Large intestine (tissue), 3 donors: ENCODE data around the gene GJA9. TPM values are rescaled to one million over a fixed set of nuclear protein-coding genes. Genes with fewer than 3 reads are reported as not detected.

Source experiments
- DNase-seq, 2 donors: peaks; one replicate each; pipeline versions ENCODE4 v3.0.0 to v3.0.0-alpha.2; 2013
- H3K27ac ChIP-seq: one replicate; pipeline ENCODE4 v1.5.1; 2013; ENCODE audit warnings: low read length
- H3K27me3 ChIP-seq: 2 replicates; pipeline ENCODE4 v1.6.1; 2013; ENCODE audit warnings: low read length; ENCODE audit not compliant: control insufficient read depth, insufficient read depth
- H3K36me3 ChIP-seq: 2 replicates; pipeline ENCODE4 v1.6.1; 2013; ENCODE audit warnings: low read length; ENCODE audit not compliant: control insufficient read depth, insufficient read depth
- H3K4me1 ChIP-seq: one replicate; pipeline ENCODE4 v1.6.1; 2013; ENCODE audit warnings: low read length; ENCODE audit not compliant: control insufficient read depth, insufficient read depth
- H3K4me3 ChIP-seq: one replicate; pipeline ENCODE4 v1.5.1; 2013; ENCODE audit warnings: low read length
- H3K9me3 ChIP-seq: one replicate; pipeline ENCODE4 v1.6.1; 2013; ENCODE audit warnings: mild to moderate bottlenecking, low read depth, low read length, moderate library complexity; ENCODE audit not compliant: control insufficient read depth
- WGBS: methylation state at CpG from one replicate; pipeline ENCODE4 v1.1.5; 2013; ENCODE audit warnings: low lambda C conversion rate; ENCODE audit not compliant: insufficient coverage; 5-methylcytosine and 5-hydroxymethylcytosine counted together
- polyA plus RNA-seq: library from polyadenylated mRNA; unstranded; fragments of 120-200 nt; gene quantifications from one replicate; pipeline ENCODE4 v1.2.1, GENCODE V29; 2013

The GJA9 gene
- polyA plus RNA-seq, 1 donor = 0.42 TPM

DNA sequence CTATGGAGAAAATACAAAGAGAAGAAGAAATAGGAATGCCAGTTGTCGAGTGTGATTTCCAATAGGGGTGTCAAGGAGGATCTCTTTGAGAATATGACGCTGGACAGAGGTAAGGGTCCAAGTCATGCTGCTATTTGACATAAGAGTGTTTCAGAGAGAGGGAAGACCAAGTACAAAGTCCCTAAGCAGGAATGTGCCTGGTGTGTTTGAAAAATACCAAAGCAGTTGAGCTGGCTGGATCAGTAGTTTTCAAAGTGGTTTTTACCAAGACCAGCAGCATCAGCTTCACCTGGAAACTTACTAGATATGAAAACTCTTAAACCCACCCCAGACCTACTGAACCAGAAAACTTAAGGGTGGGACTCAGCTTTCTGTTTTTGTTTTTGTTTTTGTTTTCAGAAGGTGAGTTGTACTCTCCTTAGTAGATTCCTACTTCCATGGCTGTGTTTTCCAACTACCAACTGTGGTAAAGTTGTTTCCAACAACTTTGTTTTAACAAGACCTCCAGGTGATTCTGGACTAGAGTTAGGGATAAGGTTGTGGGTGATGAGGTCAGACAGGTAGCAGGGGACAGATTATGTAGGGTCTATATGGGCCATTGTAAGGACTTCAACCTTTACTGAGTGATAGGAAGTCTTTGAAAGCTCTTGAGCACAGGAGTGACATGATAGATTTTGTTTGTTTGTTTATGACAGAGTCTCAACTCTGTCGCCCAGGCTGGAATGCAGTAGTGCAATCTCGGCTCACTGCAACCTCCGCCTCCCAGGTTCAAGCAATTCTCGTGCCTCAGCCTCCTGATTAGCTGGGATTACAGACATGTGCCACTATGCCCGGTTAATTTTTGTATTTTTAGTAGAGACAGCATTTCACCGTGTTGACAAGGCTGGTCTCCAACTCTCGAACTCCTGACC lies 7.3 kb upstream of the GJA9 start:
- H3K36me3 ChIP-seq = no peaks in the 10 kb centered on the region
- H3K27me3 ChIP-seq = no peaks in the 10 kb centered on the region
- no peak overlapping the region for H3K4me3 ChIP-seq
- H3K27ac ChIP-seq = no peak overlapping the region
- DNase-seq = no peak
- no peaks in the 10 kb centered on the region for H3K4me1 ChIP-seq
- no peaks in the 10 kb centered on the region for H3K9me3 ChIP-seq
- WGBS = 89% methylated on average over 3 of the region's 9 CpGs

DNA sequence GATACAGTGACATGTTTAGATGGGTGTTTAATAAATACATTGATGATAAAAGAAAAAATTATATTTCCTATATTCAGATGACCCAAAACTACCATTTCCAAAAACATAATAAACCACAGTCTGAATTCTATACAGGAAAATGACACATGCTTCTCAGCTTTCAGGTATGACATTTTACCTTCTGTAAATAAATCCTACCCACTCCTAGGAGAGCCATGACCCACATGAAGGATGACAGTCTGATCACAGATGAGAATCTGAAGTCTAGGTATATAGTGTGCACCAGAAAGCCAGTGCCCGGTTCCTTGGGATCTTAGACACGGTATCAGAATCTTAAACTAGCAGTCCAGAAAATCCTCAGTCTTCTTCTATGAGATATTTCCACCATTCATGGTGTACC lies 3.7 kb upstream of the GJA9 start:
- H3K4me1 ChIP-seq = no peaks in the 10 kb centered on the region
- no CpG with 5 or more reads among the region's 2 CpGs for WGBS
- DNase-seq = no peak

DNA sequence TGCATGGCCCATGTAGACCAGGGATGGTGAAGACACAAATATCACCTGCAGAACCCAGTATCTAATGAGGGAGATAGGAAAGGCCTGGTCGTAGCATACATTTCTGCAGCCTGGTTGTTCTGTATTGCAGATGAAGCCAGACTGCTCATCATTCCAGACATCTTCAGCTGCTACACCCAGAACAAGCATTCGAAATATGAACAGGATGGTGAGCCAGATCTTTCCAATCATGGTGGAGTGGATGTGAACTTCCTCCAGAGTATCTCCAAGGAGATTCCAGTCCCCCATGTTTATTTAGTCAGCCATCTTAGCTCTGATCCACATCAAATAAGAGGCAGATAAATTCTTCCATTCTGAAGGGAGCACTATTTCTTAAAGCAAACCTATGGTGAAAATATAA lies 5.6 kb downstream of the GJA9 start:
- no CpG with 5 or more reads among the region's 2 CpGs for WGBS
- no peak overlapping the region for H3K27ac ChIP-seq
- no peaks in the 10 kb centered on the region for H3K9me3 ChIP-seq
- no peak overlapping the region for H3K4me3 ChIP-seq
- H3K27me3 ChIP-seq = no peaks in the 10 kb centered on the region
- no peaks in the 10 kb centered on the region for H3K4me1 ChIP-seq
- no peaks in the 10 kb centered on the region for H3K36me3 ChIP-seq
- DNase-seq = no peak

More for the DNA sequence above, 3.7 kb upstream of the GJA9 start:
- Histone ChIP-seq H3K36me3 (no peaks in the 10 kb centered on the region), H3K27ac (no peak overlapping the region), H3K4me3 (no peak overlapping the region), H3K9me3 (no peaks in the 10 kb centered on the region), H3K27me3 (no peaks in the 10 kb centered on the region)

DNA sequence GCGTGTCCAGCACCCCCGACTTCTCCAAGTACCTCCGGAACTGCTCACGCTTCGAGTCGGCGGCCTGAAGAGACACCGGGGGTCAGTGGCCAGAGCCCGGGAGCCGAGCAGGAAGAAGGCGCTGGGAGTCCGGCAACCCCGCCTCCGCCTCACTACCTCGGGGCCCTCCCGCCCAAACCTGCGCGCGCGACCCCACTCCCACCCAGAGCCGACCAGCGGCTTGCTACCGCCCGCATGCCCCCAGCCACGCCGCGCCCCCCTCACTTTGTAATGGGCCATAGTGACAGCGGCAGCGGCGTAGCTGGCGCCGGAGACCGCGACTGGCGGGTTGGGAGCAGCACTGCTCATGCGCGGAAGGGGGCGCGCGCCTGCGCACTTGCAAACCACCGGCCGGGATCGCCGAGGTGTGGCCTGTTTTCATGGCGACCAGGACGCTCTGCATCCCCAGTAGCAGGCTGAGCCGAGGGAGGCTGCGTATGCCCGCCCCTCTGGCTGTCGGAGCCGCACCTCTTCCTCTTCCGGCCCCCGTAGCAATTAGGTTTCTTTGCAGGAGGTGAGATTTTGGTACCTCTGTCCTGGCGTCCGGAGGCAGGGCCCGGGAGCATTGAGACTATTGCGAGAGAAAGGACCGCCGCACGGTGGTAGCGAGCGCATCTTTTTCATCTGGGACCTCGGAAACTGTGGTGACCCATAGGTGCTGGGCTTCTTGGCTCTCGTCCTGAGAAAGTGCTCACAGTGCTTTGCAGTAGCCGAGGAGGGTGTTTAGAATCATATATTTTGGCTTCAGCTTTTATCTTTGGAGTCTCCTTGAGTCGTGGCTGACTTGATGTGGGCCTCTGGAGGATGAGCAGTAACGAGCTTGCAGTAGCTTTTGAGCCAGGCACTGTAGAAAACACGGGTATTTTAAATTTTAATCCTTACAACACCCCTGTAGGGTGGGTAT lies 8.1 kb downstream of the GJA9 start, which contains the start of gene MYCBP:
TSS of gene MYCBP (minus strand) at position 322 of the 943 bp plus-strand sequence. CDS start at position 279, 43 bp downstream.
- peak; percentile 96 to 97 for DNase-seq
- no CpG with 5 or more reads among the region's 69 CpGs for WGBS
- Histone ChIP-seq H3K4me1 (no peaks in the 10 kb centered on the region), H3K36me3 (no peaks in the 10 kb centered on the region), H3K27me3 (no peaks in the 10 kb centered on the region), H3K4me3 (peak within 1 kb of the TSS; percentile 92), H3K9me3 (no peaks in the 10 kb centered on the region), H3K27ac (peak within 1 kb of the TSS; percentile 46)

GRCh38 chr1:38872401-38873026 lies 8.9 kb downstream of the GJA9 start:
- no peaks in the 10 kb centered on the region for H3K4me1 ChIP-seq
- no peaks in the 10 kb centered on the region for H3K27me3 ChIP-seq
- no peaks in the 10 kb centered on the region for H3K9me3 ChIP-seq
- DNase-seq = peak in 1 of 2 donors; percentile 25
- no peaks in the 10 kb centered on the region for H3K36me3 ChIP-seq
- no peak overlapping the region for H3K27ac ChIP-seq
- WGBS = no CpG with 5 or more reads among the region's 25 CpGs
- peak overlapping the region; percentile 92 for H3K4me3 ChIP-seq

DNA sequence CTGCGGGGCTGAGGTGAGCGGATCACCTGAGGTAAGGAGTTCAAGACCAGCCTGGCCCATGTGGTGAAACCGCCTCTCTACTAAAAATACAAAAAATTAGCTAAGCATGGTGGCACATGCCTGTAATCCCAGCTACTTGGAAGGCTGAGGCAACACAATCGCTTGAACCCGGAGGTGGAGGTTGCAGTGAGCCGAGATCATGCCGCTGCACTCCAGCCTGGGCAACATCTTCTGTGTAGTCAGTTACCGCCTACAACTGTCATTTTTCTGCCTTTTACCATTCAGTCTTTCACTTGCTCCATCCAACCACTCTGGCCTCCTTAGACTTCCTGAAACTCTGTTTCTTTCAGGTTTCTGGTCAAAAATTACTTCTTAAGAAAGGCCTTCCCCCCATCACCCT lies 10.4 kb downstream of the GJA9 start:
- Histone ChIP-seq H3K9me3 (no peaks in the 10 kb centered on the region), H3K27ac (no peak overlapping the region), H3K36me3 (peaks cover 3% of the 10 kb centered on the region), H3K4me3 (no peak overlapping the region), H3K4me1 (no peaks in the 10 kb centered on the region), H3K27me3 (no peaks in the 10 kb centered on the region)
- no peak for DNase-seq
- WGBS = 67% methylated on average over 1 of the region's 8 CpGs

DNA sequence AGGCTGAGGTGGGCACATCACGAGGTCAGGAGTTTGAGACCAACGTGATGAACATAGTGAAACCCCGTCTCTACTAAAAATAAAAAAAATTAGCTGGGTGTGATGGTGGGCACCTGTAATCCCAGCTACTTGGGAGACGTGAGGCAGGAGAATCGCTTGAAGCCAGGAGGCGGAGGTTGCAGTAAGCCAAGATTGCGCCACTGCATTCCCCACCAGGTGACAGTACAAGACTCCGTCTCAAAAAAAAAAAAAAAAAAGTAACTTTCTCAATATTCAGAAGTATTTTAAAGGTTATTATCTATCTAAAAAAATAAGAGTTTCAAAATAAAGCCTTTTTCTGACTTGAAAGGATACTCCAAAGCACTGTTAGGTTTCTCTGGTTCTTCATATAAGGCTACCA lies 14.2 kb downstream of the GJA9 start:
- H3K27me3 ChIP-seq = no peaks in the 10 kb centered on the region
- 60% methylated on average over 1 of the region's 8 CpGs for WGBS
- no peaks in the 10 kb centered on the region for H3K4me1 ChIP-seq
- peaks cover 8% of the 10 kb centered on the region for H3K36me3 ChIP-seq
- H3K4me3 ChIP-seq = no peak overlapping the region
- no peak for DNase-seq
- H3K9me3 ChIP-seq = no peaks in the 10 kb centered on the region
- no peak overlapping the region for H3K27ac ChIP-seq

DNA sequence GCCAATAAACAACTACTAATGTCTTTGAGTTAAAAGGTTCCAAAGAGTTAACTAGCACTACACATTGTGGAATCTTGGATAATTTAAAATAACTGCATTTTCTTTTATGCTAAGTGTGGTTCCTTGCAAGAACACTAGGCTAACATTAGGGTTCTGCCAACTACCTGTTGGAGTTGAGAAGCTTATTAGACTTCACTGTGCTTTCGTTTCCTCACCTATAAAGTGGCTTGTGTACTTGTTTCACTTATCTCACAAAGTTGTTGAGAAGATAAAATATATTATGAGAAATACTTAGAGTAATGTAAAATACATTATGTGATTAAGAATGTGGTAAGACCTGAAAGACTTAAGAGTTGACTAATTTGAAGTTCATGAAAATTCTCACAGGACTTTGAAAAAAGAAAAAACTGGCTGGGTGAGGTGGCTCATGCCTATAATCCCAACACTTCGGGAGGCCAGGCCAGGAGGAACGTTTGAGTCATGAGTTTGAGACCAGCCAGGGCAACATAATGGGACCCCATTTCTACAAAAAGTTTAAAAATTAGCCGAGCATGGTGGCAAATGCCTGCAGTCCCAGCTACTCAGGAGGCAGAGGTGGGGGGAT lies 16.2 kb downstream of the GJA9 start:
- no peaks in the 10 kb centered on the region for H3K27me3 ChIP-seq
- whole genome bisulfite sequencing = 100% methylated on average over 1 of the region's 4 CpGs
- peaks cover 8% of the 10 kb centered on the region for H3K36me3 ChIP-seq
- H3K4me3 ChIP-seq = no peak overlapping the region
- no peaks in the 10 kb centered on the region for H3K9me3 ChIP-seq
- H3K27ac ChIP-seq = no peak overlapping the region
- peaks cover 3% of the 10 kb centered on the region for H3K4me1 ChIP-seq
- no peak for DNase-seq

DNA sequence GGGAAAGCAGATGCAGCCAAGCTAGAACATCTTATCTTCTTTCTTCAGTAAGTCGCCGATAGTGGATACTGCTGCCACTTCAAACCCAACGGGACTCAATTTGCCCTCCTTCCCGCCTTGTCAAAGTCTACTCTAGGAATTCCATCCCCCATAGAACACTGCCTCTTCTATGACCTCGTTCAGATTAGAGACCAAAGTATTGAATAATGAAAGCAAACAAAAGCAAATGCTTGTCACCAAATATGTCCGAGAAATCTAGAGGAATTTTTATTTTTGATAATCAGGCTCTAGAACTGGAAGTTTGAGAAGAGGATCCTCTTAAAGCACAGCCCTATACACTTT lies 21.0 kb downstream of the GJA9 start:
- WGBS = 10% methylated on average over 2 of the region's 6 CpGs
- H3K36me3 ChIP-seq = peaks cover 15% of the 10 kb centered on the region
- H3K4me1 ChIP-seq = peaks cover 12% of the 10 kb centered on the region
- peak overlapping the region; percentile 80 for H3K27ac ChIP-seq
- no peaks in the 10 kb centered on the region for H3K27me3 ChIP-seq
- H3K9me3 ChIP-seq = no peaks in the 10 kb centered on the region
- H3K4me3 ChIP-seq = peak overlapping the region; percentile 97
- DNase-seq = peak in 1 of 2 donors; percentile 49
